ENCODE measurements around the gene EIF5B.

- TF ChIP-seq, protein P1, sequence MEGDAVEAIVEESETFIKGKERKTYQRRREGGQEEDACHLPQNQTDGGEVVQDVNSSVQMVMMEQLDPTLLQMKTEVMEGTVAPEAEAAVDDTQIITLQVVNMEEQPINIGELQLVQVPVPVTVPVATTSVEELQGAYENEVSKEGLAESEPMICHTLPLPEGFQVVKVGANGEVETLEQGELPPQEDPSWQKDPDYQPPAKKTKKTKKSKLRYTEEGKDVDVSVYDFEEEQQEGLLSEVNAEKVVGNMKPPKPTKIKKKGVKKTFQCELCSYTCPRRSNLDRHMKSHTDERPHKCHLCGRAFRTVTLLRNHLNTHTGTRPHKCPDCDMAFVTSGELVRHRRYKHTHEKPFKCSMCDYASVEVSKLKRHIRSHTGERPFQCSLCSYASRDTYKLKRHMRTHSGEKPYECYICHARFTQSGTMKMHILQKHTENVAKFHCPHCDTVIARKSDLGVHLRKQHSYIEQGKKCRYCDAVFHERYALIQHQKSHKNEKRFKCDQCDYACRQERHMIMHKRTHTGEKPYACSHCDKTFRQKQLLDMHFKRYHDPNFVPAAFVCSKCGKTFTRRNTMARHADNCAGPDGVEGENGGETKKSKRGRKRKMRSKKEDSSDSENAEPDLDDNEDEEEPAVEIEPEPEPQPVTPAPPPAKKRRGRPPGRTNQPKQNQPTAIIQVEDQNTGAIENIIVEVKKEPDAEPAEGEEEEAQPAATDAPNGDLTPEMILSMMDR (IDR thresholded peaks at IDR 0.05; ENCODE audit: control extremely low read depth in 1 of 3, insufficient read depth in 1 of 3, low read depth in 1 of 3, low read length in 3 of 3) = no peak
- TF ChIP-seq TAF1 (IDR thresholded peaks at IDR 0.05; ENCODE audit: low read depth, low read length) (no peak), KDM1A (IDR thresholded peaks at IDR 0.05; ENCODE audit: borderline replicate concordance, low read length) (no peak), EZH2 (IDR thresholded peaks at IDR 0.05; ENCODE audit: low read depth, low read length, severe bottlenecking) (no peak), EP300 (IDR thresholded peaks at IDR 0.05; ENCODE audit: borderline replicate concordance in 1 of 2, low read depth in 2 of 2, low read length in 2 of 2) (no peak), YY1 (IDR thresholded peaks at IDR 0.05; ENCODE audit: low read depth, low read length) (no peak), MAFK (IDR thresholded peaks at IDR 0.05; ENCODE audit: low read depth, low read length) (no peak), SRF (IDR thresholded peaks at IDR 0.05; ENCODE audit: low read depth, low read length) (no peak), JUND (IDR thresholded peaks at IDR 0.05; ENCODE audit: low read length) (no peak), CTBP2 (IDR thresholded peaks at IDR 0.05; ENCODE audit: borderline replicate concordance, insufficient read depth, insufficient read length, low read length) (no peak), POLR2AphosphoS5 (IDR thresholded peaks at IDR 0.05; ENCODE audit: low read depth, low read length) (no peak), RAD21 (IDR thresholded peaks at IDR 0.05 in 1 of 2, conservative IDR thresholded peaks at IDR 0.05 in 1 of 2; ENCODE audit: low read depth in 2 of 2, low read length in 2 of 2) (no peak)
- TF ChIP-seq, protein P2, sequence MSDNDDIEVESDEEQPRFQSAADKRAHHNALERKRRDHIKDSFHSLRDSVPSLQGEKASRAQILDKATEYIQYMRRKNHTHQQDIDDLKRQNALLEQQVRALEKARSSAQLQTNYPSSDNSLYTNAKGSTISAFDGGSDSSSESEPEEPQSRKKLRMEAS (IDR thresholded peaks at IDR 0.05) = no peak
Measured at GRCh38 chr2:99448556-99448955, 111.4 kb downstream of the EIF5B start.

Data from H1 (cell line).